Chondrocyte (in vitro differentiated cells): ENCODE data around the gene ZNF664. TPM values are rescaled to one million over a fixed set of nuclear protein-coding genes. Genes with fewer than 3 reads are reported as not detected.
A peak's percentile ranks its signal among the peaks of the same experiment; 100 is the strongest.

Experiments used
- DNase-seq: peaks from one replicate; pipeline ENCODE4 v3.0.0; 2021; ENCODE audit warnings: mixed read lengths, low spot score
- H3K27ac Mint-ChIP-seq: one replicate; pipeline ENCODE4 v1.8.0; 2021; ENCODE audit warnings: mild to moderate bottlenecking, moderate library complexity, mixed read lengths; ENCODE audit not compliant: unreplicated experiment
- H3K27me3 Mint-ChIP-seq: 2 replicates; pipeline ENCODE4 v1.8.0; 2021; ENCODE audit warnings: low read depth, mixed read lengths
- H3K36me3 Mint-ChIP-seq: 2 replicates; pipeline ENCODE4 v1.8.0; 2021; ENCODE audit warnings: low read depth, mixed read lengths
- H3K4me1 Mint-ChIP-seq: 2 replicates; pipeline ENCODE4 v1.8.0; 2021; ENCODE audit warnings: low read depth, mild to moderate bottlenecking, mixed read lengths
- H3K4me3 Mint-ChIP-seq: one replicate; pipeline ENCODE4 v1.8.0; 2021; ENCODE audit warnings: mild to moderate bottlenecking, moderate library complexity, mixed read lengths; ENCODE audit not compliant: unreplicated experiment
- H3K9me3 Mint-ChIP-seq: 2 replicates; pipeline ENCODE4 v1.8.0; 2021; ENCODE audit warnings: low read depth, mixed read lengths
- total RNA-seq: library from RNA; stranded (reverse); gene quantifications from 3 replicates; pipeline ENCODE4 v1.2.1, GENCODE V29; 2021
- TF ChIP-seq, protein P1 (sequence below): fragments of 200-600 bp; sonication (generic); IDR thresholded peaks from 2 replicates; pipeline ENCODE4 v1.5.0; 2021; ENCODE audit warnings: antibody characterized with exemption, mild to moderate bottlenecking, moderate library complexity

The ZNF664 gene
- total RNA-seq, 1 donor from 2014 or later = 88.0 TPM

DNA sequence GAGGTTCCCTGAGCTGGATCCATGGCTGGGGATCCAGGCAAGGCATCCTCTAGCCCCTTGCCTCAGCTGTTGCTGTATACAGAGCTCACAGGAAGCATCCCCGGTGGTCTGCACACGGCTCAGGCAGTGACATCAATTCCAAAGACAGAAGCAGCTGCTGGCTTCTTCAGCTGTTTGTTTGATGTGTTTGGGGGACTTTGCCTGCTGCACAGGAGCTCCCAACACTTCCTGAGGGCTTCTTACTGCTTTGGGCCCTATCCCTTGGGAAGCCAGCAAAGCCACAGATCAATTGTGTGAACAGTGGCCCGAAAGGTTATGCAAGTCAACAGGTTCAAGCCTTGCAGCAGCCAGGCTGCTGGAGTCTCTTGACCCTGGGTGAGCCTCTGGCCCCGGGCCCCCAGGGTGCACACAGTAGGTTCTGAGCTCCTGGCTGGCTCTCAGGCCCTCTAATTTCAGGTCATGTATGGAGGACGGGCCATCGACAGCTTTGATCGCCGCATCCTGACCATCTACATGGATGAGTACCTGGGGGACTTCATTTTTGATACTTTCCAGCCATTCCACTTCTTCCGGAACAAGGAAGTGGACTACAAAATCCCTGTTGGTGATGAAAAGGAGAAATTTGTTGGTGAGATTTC lies 43.0 kb upstream of the ZNF664 start:
- Mint-ChIP-seq H3K36me3 (peaks cover 6% of the 10 kb centered on the region), H3K9me3 (peaks cover 13% of the 10 kb centered on the region), H3K4me1 (no peaks in the 10 kb centered on the region), H3K27me3 (no peaks in the 10 kb centered on the region), H3K4me3 (no peak overlapping the region), H3K27ac (no peak overlapping the region)
- TF ChIP-seq, protein P1, sequence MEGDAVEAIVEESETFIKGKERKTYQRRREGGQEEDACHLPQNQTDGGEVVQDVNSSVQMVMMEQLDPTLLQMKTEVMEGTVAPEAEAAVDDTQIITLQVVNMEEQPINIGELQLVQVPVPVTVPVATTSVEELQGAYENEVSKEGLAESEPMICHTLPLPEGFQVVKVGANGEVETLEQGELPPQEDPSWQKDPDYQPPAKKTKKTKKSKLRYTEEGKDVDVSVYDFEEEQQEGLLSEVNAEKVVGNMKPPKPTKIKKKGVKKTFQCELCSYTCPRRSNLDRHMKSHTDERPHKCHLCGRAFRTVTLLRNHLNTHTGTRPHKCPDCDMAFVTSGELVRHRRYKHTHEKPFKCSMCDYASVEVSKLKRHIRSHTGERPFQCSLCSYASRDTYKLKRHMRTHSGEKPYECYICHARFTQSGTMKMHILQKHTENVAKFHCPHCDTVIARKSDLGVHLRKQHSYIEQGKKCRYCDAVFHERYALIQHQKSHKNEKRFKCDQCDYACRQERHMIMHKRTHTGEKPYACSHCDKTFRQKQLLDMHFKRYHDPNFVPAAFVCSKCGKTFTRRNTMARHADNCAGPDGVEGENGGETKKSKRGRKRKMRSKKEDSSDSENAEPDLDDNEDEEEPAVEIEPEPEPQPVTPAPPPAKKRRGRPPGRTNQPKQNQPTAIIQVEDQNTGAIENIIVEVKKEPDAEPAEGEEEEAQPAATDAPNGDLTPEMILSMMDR = no peak
- no peak for DNase-seq

DNA sequence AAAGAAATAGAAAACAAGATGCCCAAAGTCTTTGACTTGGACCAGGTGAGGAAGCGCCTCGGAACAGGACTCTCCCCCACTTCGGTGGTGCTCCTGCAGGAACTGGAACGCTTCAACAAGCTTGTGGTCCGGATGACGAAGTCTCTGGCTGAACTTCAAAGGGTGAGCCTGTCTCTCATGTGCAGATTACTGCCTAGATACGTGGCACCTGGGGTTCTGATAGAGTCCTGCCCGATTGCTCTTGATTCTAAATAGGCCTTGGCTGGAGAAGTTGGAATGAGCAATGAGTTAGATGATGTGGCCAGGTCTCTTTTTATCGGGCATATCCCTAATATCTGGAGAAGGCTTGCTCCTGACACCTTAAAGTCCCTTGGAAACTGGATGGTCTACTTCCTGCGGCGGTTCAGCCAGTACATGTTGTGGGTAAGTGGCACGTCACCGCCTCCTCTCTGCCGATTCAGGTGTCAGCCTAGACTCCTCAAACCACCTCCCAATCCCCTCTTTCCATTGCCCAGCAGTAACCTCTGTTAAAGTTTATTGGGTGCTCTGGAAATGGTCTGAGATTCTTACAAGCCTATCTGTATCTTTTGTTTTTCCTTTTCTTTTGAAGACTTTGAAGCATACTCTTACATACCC lies 41.2 kb upstream of the ZNF664 start:
- TF ChIP-seq, protein P1 = no peak
- no peak for DNase-seq
- Mint-ChIP-seq H3K36me3 (peaks cover 17% of the 10 kb centered on the region), H3K27ac (no peak overlapping the region), H3K27me3 (no peaks in the 10 kb centered on the region), H3K9me3 (peaks cover 13% of the 10 kb centered on the region), H3K4me3 (no peak overlapping the region), H3K4me1 (no peaks in the 10 kb centered on the region)

DNA sequence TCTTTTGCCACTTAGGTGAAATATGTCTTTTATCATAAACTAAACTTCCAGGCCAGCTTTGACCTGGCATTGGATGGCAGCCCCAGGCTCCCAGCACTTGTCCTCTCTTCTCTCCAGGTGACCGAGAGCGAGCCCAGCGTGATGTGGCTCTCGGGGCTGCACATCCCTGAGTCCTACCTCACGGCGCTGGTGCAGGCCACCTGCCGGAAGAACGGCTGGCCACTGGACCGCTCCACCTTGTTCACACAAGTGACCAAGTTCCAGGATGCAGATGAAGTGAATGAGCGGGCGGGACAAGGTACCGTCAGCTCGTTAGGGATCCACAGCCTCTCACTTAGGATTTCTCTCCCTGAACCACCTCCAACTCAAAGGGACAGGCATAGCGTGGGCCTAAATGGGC lies 39.8 kb upstream of the ZNF664 start:
- Mint-ChIP-seq H3K27me3 (no peaks in the 10 kb centered on the region), H3K9me3 (peaks cover 13% of the 10 kb centered on the region), H3K4me3 (no peak overlapping the region), H3K27ac (no peak overlapping the region), H3K36me3 (peaks cover 25% of the 10 kb centered on the region), H3K4me1 (peaks cover 8% of the 10 kb centered on the region)
- TF ChIP-seq, protein P1 = no peak
- peak; percentile 85 for DNase-seq

DNA sequence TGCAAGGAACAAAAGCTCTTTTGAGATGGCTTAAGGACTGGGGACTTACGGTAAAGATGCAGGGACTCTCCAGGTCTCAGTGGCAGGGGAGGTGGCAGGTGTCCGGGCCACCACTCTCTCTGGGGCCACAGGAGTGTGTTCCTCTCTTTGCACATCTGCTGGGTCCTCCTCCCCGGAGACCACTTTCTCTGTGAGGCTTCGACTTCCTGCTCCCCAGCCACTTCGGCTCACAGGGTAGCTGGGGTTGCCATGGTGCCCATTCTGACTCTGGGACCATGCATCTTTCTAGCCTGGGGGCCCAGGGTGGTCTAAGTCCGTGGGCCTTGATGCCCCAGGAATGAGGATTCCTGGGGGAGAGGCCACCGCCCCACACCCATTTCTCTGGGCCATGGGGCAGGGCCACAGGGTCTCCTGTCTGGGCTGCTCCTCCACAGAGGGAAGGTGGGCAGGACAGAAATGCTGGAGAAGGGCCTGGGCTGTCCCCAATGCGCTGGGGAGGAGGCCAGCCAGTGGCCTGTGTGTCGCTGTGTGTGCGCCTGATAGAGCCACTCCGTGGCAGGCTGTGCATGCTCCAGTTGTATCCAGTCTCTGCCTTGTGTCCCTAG lies 38.9 kb upstream of the ZNF664 start:
- Mint-ChIP-seq H3K9me3 (peaks cover 13% of the 10 kb centered on the region), H3K27ac (no peak overlapping the region), H3K36me3 (peaks cover 33% of the 10 kb centered on the region), H3K4me3 (no peak overlapping the region), H3K4me1 (peaks cover 17% of the 10 kb centered on the region), H3K27me3 (no peaks in the 10 kb centered on the region)
- TF ChIP-seq, protein P1 = no peak
- DNase-seq = no peak

DNA sequence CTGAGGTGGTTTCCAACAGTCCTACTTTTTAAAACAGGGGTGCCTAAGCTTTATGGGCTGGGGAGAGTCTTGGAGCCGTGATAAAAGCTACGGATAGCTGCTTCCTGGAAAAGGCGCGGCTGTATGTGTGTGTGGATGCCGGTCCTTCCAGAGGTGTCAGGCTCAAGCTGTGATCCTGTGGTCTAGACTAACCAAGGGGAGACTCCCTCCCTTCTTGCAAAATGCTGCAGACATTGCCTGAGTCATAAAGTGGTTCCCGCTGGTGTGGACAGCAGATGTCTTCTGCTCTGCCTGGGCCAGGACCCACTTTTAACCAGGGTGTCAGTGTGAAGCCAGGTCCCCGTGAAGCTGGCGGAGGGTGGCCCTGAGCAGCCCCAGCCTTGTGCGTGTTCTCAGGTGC lies 38.2 kb upstream of the ZNF664 start:
- no peak overlapping the region for H3K27ac Mint-ChIP-seq
- TF ChIP-seq, protein P1 = no peak
- no peak for DNase-seq
- H3K27me3 Mint-ChIP-seq = no peaks in the 10 kb centered on the region
- H3K36me3 Mint-ChIP-seq = peaks cover 34% of the 10 kb centered on the region
- no peak overlapping the region for H3K4me3 Mint-ChIP-seq
- peaks cover 18% of the 10 kb centered on the region for H3K4me1 Mint-ChIP-seq
- peaks cover 13% of the 10 kb centered on the region for H3K9me3 Mint-ChIP-seq
